Mesendoderm (in vitro differentiated cells): ENCODE results near the gene CLEC18C.
A peak's percentile ranks its signal among the peaks of the same experiment; 100 is the strongest.
"Not testable (repeated sequence)": the region's sequence is repeated elsewhere in the genome, so short reads cannot be mapped to it uniquely, and the experiment has no call there.

Experiments
- DNase-seq: peaks from one replicate; pipeline ENCODE4 v3.0.0; 2013
- H2AK5ac ChIP-seq: 2 replicates; pipeline ENCODE4 v1.6.1; 2013; ENCODE audit warnings: low read length, inconsistent platforms
- H2BK120ac ChIP-seq: 2 replicates; pipeline ENCODE4 v1.6.1; 2013; ENCODE audit warnings: low read depth, mild to moderate bottlenecking, low read length, moderate library complexity, mixed read lengths
- H2BK15ac ChIP-seq: replicated peaks from 2 replicates; pipeline ENCODE4 v1.6.1; 2013; ENCODE audit warnings: low read depth, mild to moderate bottlenecking, moderate library complexity
- H2BK5ac ChIP-seq: 2 replicates; pipeline ENCODE4 v1.6.1; 2013; ENCODE audit warnings: low read length, inconsistent platforms
- H3K18ac ChIP-seq: 2 replicates; pipeline ENCODE4 v1.6.1; 2013; ENCODE audit warnings: mild to moderate bottlenecking, low read length, mixed read lengths
- H3K23ac ChIP-seq: one replicate; pipeline ENCODE4 v1.6.1; 2013; ENCODE audit warnings: low read length
- H3K27ac ChIP-seq: 2 replicates; pipeline ENCODE4 v1.5.1; 2013; ENCODE audit warnings: low read depth, mild to moderate bottlenecking, inconsistent platforms, low read length, moderate library complexity
- H3K27me3 ChIP-seq: 2 replicates; pipeline ENCODE4 v1.6.1; 2013; ENCODE audit warnings: low read length, control low read depth, mild to moderate bottlenecking, inconsistent platforms; ENCODE audit not compliant: insufficient read depth, poor library complexity
- H3K36me3 ChIP-seq: 2 replicates; pipeline ENCODE4 v1.6.1; 2013; ENCODE audit warnings: low read length, inconsistent platforms; ENCODE audit not compliant: control insufficient read depth, insufficient read depth
- H3K4ac ChIP-seq: one replicate; pipeline ENCODE4 v1.6.1; 2013; ENCODE audit warnings: low read depth, mild to moderate bottlenecking, low read length, moderate library complexity
- H3K4me1 ChIP-seq: 2 replicates; pipeline ENCODE4 v1.6.1; 2013; ENCODE audit warnings: low read depth, low read length, inconsistent platforms; ENCODE audit not compliant: control insufficient read depth
- H3K4me2 ChIP-seq: 2 replicates; pipeline ENCODE4 v1.6.1; 2013; ENCODE audit warnings: low read length
- H3K4me3 ChIP-seq: 2 replicates; pipeline ENCODE4 v1.5.1; 2013; ENCODE audit warnings: mild to moderate bottlenecking, low read length
- H3K56ac ChIP-seq: one replicate; pipeline ENCODE4 v1.6.1; 2013; ENCODE audit warnings: low read length
- H3K79me1 ChIP-seq: 2 replicates; pipeline ENCODE4 v1.6.1; 2013; ENCODE audit warnings: low read length, inconsistent platforms
- H3K79me2 ChIP-seq: 2 replicates; pipeline ENCODE4 v1.6.1; 2013; ENCODE audit warnings: mild to moderate bottlenecking, low read length; ENCODE audit not compliant: control insufficient read depth, insufficient read depth
- H3K9ac ChIP-seq: 2 replicates; pipeline ENCODE4 v1.6.1; 2013; ENCODE audit warnings: low read length, inconsistent platforms
- H4K5ac ChIP-seq: one replicate; pipeline ENCODE4 v1.6.1; 2013; ENCODE audit warnings: low read length
- H4K8ac ChIP-seq: one replicate; pipeline ENCODE4 v1.6.1; 2013; ENCODE audit warnings: low read depth, mild to moderate bottlenecking, control low read depth, low read length, moderate library complexity
- WGBS: extraction: QIAGEN DNeasy Blood & Tissue Kit; methylation state at CpG from one replicate; pipeline ENCODE4 v1.1.7; 2013; ENCODE audit warnings: low lambda C conversion rate, missing lambda C conversion rate; ENCODE audit not compliant: insufficient coverage; ENCODE audit errors: extremely low coverage; 5-methylcytosine and 5-hydroxymethylcytosine counted together

Gene CLEC18C

DNA sequence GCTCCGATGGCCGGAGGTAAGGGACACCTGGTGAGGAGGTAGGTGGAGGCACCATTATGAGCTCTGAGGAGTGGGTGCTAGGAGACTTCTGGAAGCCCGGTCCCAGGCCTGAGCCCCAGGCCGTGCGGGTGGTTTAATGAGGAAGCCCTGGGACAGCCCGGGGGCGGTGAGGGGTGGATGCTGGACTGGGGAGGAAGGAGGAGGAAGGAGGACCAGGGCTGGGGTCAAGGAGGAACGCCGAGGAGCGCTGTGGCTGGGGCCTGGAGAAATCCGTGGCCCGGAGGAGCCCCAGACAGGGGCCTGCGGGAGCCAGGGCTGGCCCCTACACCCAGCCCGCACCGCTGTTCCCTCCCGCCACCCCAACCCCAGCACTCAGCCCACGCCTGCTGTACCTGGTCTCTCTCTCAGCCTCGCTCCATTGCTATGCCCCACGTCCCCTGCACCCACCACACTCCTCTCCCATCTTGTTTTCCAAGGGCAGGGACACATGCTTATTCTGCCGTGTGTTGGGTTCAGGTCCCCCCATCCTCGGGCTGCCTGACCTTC lies 873 bp downstream of the CLEC18C start:
- not testable (repeated sequence) for H3K18ac ChIP-seq, H3K4me2 ChIP-seq, H2BK120ac ChIP-seq, H3K4ac ChIP-seq, H3K56ac ChIP-seq, H2BK5ac ChIP-seq, H3K4me3 ChIP-seq, DNase-seq, H3K27ac ChIP-seq, H3K4me1 ChIP-seq, H4K8ac ChIP-seq, H3K9ac ChIP-seq, H3K79me1 ChIP-seq, H3K27me3 ChIP-seq, H3K36me3 ChIP-seq, H2AK5ac ChIP-seq, H2BK15ac ChIP-seq, H3K79me2 ChIP-seq, H4K5ac ChIP-seq, H3K23ac ChIP-seq
- no CpG with 5 or more reads among the region's 21 CpGs for WGBS

DNA sequence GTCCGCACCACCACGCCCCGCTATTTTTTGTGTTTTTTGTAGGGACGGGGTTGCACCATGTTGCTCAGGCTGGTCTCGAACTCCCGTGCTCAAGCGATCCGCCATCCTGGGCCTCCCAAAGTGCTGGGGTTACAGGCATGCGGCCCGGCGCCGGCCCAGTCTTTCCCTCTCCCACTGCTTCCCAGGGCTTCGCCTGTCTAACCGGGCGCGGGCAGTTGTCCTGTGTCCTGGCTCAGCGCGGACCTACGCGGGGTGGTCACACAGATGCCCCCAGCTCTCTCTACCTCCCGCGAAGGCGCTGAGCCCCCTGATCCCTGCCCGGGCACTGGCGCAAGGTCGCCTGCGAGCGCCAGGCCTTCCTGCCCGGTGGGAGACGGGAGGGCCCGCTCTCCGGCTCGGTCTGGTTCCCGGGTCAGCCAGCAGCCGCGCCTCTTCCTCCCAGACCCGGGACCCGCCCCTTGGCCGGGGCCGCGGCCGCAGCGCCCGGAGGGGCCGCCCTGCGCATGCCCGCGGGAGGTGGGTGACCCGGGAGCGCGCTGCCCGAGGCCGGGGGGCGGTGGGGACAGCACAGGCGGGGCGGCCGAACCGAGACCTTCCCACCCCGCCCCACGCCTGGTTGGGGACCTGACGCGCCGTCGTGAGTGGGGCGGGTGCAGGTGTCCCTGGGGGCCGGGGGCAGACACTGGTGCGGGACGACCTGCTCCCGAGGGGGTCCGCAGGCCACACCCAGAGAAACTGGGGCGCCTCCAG lies 14.4 kb downstream of the CLEC18C start:
- H3K4me2 ChIP-seq, H3K4ac ChIP-seq, H2BK120ac ChIP-seq, H3K18ac ChIP-seq, H3K79me2 ChIP-seq, H2BK5ac ChIP-seq, H3K4me3 ChIP-seq, H3K79me1 ChIP-seq, H3K27ac ChIP-seq, H3K4me1 ChIP-seq, H2AK5ac ChIP-seq, H3K23ac ChIP-seq, H3K9ac ChIP-seq, H2BK15ac ChIP-seq, H4K5ac ChIP-seq, H3K36me3 ChIP-seq, H3K27me3 ChIP-seq, DNase-seq: not testable (repeated sequence)
- Histone ChIP-seq H3K56ac (peak overlapping the region; percentile 49), H4K8ac (peak overlapping the region; percentile 2)
- WGBS: no CpG with 5 or more reads among the region's 71 CpGs

DNA sequence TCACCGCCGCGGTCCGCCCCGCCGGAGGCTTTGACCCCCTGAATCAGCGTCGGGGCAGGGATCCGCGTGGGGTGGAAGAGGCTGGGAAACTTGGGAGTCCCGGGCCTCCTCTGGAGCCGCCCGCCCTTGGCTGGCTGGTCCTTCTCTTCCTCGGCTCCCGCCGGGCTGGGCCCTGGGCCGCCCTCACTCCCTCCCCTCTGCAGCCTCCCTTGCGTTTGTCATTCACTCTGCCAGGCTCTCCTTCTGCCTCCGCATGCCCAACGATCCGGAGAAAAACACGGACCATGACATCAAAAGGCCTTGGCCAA lies 15.0 kb downstream of the CLEC18C start:
- not testable (repeated sequence) for H3K23ac ChIP-seq, H3K27me3 ChIP-seq, H2AK5ac ChIP-seq, H4K5ac ChIP-seq, H3K79me1 ChIP-seq, DNase-seq, H3K18ac ChIP-seq, H3K79me2 ChIP-seq, H3K36me3 ChIP-seq, H2BK5ac ChIP-seq, H3K4ac ChIP-seq, H3K4me2 ChIP-seq, H3K9ac ChIP-seq, H3K27ac ChIP-seq, H4K8ac ChIP-seq, H3K4me3 ChIP-seq, H3K4me1 ChIP-seq, H2BK15ac ChIP-seq, H2BK120ac ChIP-seq
- H3K56ac ChIP-seq: peak overlapping the region; percentile 49
- no CpG with 5 or more reads among the region's 22 CpGs for WGBS

DNA sequence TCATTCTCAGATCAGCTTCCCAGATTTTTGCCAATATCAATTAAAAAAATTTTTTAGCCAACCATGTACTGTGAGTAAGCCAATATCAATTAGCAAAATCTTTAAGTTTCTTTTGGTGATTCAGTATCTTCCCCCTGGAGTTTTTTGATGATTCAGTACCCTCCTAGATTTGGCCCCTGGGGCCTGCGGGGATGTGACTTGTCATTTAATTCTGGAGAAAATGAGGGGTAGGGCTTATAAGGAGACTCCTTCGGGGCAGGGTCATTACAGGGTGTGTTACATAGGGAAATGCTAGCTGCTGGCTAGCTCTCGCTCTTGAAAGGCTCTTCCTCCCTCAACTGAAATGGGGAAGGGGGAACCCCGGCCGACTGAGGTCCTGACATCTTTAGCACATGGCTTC lies 17.0 kb downstream of the CLEC18C start:
- H3K18ac ChIP-seq, H3K27me3 ChIP-seq, H3K79me1 ChIP-seq, H3K27ac ChIP-seq, H3K9ac ChIP-seq, H3K4me3 ChIP-seq, H3K36me3 ChIP-seq, H2BK15ac ChIP-seq, H2BK5ac ChIP-seq, H3K56ac ChIP-seq, H3K4me2 ChIP-seq, H3K79me2 ChIP-seq, H3K23ac ChIP-seq, H3K4ac ChIP-seq, H3K4me1 ChIP-seq, DNase-seq, H4K5ac ChIP-seq, H2BK120ac ChIP-seq, H2AK5ac ChIP-seq, H4K8ac ChIP-seq: not testable (repeated sequence)
- WGBS: no CpG with 5 or more reads among the region's 5 CpGs

DNA sequence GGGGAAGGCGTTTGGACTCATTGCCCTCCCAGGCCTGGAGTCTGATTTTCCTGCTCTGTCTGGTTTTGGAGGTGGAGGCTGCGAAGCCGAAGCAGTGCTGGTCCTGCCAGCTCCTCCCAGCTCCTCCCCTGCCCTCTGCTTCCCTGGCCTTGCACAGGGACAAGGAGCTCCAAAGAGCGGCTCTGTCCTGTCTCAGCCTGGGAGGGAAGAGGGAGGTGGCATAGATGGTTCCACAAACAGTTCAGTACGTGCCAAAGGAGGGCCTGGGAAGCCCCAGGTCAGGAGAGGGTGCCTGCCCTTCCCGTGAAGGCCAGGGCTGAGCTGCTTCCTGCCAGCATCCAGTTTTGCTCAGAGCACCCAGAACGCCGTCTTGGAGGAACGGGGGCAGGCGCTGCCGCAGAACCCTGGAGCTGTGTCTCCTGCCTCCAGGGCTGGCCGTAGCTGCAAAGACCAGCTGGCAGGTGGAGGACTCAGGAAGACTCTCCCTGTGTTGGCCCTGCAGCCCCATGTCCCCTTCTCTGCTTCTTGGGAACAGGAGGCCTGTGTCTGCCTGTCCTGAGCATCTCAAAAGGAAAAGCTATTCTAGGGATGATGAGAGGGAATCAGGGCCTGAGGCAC lies 23.2 kb downstream of the CLEC18C start:
- not testable (repeated sequence) for H3K4me1 ChIP-seq, H3K18ac ChIP-seq, H3K36me3 ChIP-seq, H3K4me2 ChIP-seq, H2BK120ac ChIP-seq, H3K4ac ChIP-seq, H2BK15ac ChIP-seq, H4K5ac ChIP-seq, H3K23ac ChIP-seq, H3K79me2 ChIP-seq, H3K9ac ChIP-seq, H3K79me1 ChIP-seq, H2BK5ac ChIP-seq, H3K27ac ChIP-seq, H2AK5ac ChIP-seq, H4K8ac ChIP-seq, H3K4me3 ChIP-seq, H3K56ac ChIP-seq, DNase-seq, H3K27me3 ChIP-seq
- no CpG with 5 or more reads among the region's 12 CpGs for WGBS
